GM21529 (cell line): Measurements from ENCODE around the gene PIM2.
A peak's percentile ranks its signal among the peaks of the same experiment; 100 is the strongest.
"Not testable (repeated sequence)": the region's sequence is repeated elsewhere in the genome, so short reads cannot be mapped to it uniquely, and the experiment has no call there.

Source experiments
- ATAC-seq: cut with Tn5 transposase; IDR thresholded peaks from one replicate; pipeline ENCODE4 v1.9.1; 2021; ENCODE audit not compliant: unreplicated experiment

Gene PIM2

GRCh38 chrX:48909703-48910294, 9.0 kb downstream of the PIM2 start:
- no peak for ATAC-seq

DNA sequence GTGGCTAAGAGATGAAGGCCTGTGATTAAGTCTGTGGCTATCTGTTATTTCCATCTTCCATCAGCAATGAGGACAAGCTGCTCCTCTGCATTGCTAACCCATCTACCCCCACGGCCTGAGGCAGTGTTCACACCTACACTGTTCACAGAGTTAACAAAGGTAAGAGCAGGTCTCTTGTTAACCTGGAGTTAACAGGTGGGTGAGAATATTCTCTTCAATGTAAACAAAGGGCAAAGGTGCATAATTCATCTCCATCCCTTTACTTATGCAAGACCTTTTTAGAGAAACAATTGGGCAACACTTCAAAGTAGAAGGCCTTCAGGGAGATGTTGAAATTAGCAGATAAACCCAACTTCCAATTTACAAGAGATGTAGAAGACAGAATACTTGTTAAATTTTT, 10.2 kb downstream of the PIM2 start:
- no peak for ATAC-seq

- no peak for ATAC-seq
Measured at GRCh38 chrX:48905090-48905790, 13.6 kb downstream of the PIM2 start.

DNA sequence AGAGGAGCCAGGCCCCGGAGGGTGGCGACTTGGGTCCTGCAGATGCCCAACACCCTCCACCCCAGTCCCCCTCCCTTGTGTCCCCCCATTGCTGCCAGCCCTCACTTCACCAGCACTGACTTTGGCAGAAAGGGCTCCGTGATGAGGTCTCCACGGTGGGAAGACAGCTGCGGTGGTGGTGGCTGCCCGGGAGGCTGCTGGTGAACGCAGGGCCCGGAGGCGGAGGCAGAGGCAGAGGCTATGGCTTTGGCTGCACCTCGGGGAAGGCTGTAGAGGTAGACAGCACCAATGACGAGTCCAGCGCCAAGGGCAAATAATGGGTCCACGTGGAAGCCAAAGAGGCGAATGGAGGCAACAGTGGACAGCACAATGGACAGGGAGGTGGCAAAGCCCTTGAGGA, 14.2 kb downstream of the PIM2 start:
- no peak for ATAC-seq

DNA sequence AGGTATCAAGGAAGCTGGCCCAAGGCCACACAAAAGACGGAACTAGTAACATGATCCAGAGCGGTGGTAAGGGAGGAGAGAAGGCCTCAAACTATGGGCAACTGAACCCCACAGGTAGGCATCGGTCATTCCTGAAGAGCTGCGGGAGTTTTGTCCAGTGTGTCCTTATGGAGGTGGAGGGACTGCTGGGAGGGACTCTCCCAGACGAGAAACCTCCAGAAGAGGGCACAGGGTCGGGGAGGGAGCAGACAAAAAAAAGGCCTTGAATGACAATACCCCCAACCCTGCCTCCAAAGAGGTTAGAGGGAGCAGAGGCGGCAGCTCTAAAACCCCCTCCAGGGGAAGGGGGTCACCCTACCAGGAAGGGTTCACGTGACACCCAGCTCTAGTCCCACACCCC, 14.6 kb downstream of the PIM2 start:
- no peak for ATAC-seq

- ATAC-seq = no peak
Measured at GRCh38 chrX:48903290-48903689, 15.5 kb downstream of the PIM2 start.

GRCh38 chrX:48902776-48903175, 16.0 kb downstream of the PIM2 start:
- ATAC-seq = no peak

DNA sequence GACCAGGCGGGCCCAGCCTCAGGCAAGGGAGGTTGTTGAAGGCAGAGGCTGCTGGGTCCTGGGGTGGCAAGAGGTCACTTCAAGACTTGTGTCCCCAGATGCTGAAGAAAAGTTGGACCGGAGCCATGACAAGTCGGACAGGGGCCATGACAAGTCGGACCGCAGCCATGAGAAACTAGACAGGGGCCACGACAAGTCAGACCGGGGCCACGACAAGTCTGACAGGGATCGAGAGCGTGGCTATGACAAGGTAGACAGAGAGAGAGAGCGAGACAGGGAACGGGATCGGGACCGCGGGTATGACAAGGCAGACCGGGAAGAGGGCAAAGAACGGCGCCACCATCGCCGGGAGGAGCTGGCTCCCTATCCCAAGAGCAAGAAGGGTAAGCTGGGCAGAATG, 16.7 kb downstream of the PIM2 start:
- ATAC-seq = no peak

GRCh38 chrX:48901069-48901468, 17.8 kb downstream of the PIM2 start:
- ATAC-seq = no peak

- ATAC-seq = no peak
Measured at GRCh38 chrX:48899078-48899410, 19.8 kb downstream of the PIM2 start.

DNA sequence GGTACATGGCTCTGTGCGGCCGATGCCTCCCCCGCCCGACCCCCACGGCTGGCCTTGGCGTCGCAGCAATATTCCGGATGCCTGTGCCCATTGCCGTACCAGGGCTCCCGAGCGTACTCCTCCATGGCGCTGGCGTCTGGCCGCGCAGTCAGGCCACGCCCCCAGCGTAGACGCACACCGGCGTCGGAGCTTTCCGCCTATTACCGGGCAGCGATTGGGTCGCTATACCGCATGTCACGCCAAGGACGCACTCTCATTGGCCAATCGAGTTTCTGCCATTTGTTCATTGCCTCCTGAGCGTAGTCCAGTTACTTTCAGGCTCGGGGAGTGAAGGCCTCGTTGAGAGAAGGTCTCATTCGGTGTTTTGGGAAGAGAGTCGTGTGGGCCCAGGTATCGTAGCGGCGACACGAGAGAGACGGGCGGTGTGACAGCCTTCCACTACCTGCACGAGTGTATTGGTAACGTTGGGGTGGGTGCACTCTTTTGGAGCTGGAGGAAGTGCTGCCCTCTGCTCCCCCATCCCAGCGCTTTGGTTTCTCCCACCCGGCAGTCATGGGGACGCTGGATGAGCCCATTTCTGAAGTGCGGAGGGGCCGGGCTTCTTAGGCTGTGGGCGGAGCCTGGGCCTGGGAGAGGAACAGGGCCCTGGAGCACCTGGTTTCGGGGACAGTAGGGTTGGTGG, 21.1 kb downstream of the PIM2 start, which contains the start of the genes PQBP1 and TIMM17B:
TSS of gene PQBP1 (plus strand) at position 306 of the 682 bp plus-strand sequence. CDS start 580 bp downstream, outside the sequence.
TSS of gene TIMM17B (minus strand) at position 144 of the 682 bp plus-strand sequence. CDS start at position 125, 19 bp downstream.
- peak; percentile 85 for ATAC-seq

DNA sequence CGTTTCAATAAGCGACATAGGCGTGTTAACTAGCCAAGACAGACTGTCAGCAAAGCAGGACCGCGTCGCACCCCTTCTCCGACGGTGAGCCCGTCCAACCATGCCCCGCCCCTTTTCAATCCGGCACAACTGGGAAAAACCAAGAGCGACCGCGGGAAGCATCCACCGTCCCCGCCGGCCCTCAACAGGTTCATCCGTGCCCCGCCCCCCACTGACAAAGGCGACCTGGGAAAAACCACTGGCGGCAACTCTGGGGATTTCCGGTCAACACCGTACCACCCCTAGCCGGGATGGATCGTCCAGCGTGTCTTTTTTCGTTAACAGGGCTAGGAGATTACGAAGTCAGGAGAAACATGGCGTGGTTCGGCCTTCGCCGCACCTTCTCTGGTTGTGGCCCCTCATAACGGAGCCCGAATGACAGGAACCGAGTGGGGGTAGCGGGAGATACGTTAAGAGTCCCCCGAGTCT, 21.6 kb downstream of the PIM2 start:
- peak; percentile 2 for ATAC-seq

DNA sequence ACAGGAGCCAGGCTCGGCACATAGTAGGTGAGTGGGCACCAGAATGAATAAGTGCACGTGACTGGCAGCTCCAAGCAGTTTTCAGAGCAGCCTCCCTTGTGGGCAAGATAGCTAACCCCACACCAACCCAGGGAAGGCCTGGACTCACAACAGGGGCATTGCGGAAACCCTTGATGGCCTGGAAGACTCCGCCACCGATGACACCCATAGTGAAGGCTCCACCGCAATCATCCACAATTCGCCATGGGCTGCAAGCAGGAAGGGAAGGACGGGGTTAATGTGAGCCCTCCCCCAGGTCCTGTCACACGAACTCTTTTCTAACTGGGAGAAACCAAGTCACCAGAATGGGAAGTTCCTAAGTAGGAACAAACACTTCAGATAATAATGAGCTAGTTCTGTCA, 22.2 kb downstream of the PIM2 start:
- ATAC-seq = no peak

DNA sequence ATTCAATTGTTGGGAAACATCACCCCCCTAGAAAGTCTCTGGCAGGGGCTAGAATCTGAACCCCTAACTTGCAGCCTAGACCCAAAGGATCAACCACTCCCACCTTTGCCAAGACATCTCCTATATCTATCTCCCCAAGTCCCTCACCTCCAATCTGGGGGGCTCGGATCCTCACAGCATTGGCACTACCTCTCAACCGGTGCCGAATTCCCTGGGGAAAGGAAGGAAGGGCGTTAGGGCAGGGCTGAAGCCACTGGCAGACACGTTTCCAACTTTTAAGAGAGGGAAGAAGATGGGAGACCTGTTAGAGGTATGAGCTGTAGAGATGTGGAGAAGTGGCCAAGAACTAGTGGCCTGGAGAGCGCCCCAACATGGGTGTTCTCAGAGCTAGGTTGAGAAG, 23.9 kb downstream of the PIM2 start:
- no peak for ATAC-seq

- ATAC-seq = no peak
Measured at GRCh38 chrX:48893556-48894348, 25.1 kb downstream of the PIM2 start.

- no peak for ATAC-seq
Measured at GRCh38 chrX:48892896-48893295, 25.9 kb downstream of the PIM2 start.

DNA sequence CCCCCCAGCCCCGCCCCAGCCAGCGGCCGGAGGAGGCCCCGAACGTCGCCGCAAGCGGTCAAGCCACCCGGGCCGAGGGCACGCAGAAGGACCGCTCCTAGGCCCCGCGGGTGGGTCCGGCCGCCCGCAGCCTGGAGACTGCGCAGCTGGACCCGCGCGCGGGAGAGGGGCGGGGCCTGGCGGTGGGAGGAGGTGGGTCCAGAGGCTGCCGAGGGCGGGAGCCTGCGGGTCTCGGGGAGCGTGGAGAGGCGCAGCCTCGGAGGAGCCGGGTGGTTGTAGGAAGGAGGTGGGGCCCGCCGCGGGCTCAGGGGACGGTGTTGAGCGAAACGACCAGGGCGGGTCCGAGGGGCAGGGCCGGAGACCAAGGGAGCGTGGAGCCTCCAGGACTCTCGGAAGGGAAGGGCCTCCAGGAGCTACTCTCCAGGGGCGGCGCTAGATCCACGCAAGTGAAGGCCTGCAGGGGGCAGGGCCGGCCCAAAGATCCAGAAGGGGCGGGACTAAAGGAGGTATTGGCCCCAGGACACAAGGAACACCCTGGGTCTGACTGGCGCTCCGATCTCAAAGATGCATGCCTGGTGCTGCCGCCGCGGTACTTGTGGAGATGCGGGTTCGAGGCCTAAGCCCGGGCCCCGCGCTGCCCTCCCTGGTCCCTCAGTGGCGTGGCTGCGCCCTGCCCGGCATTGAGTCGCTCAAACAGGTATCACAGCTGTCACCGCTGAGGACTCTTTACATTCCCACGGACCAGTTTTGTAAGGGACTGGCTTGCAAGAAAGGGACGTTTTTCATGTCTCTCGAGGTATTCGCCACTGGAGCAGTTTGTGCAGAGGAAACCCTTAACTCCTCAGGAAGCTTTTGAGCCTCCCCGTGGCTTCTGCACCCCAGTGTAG, 27.2 kb downstream of the PIM2 start:
- ATAC-seq = peak; percentile 80

DNA sequence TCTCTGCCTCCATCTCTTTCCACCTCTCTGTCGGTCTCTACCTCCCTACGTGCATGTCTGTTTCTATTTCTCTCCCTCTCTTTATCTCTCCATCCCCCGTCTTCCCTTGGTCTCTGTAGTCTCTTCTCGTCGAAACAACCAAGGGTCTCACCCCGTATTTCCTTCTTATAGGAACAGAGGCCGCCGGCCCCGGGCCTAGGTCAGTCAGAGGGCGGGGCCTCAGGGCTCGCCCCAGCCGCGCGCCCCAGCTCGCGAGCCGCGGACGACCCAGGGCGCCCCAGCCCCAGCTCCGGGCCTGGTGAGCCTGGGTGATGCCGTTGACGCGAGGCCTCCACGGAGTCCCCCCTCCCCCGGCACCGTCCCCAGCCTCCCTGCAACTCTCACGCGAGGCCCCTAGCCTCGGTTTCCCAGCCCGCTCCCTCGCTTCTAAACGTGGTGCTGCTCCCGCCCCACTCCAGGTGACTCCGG, 27.9 kb downstream of the PIM2 start:
- ATAC-seq = peak; percentile 37

- ATAC-seq = peak; percentile 4
Measured at GRCh38 chrX:48890296-48890925, 28.4 kb downstream of the PIM2 start.

GRCh38 chrX:48886586-48886985, 32.2 kb downstream of the PIM2 start:
- ATAC-seq = not testable (repeated sequence)
